HepG2 (cell line): ENCODE measurements around the gene GPLD1. TPM values are rescaled to one million over a fixed set of nuclear protein-coding genes. Genes with fewer than 3 reads are reported as not detected.

Experiments
- EP300 ChIP-seq, 3 experiments: sonication (generic) in 1 of 3; formaldehyde crosslinking in 1 of 3; IDR thresholded peaks; 2 replicates each; pipeline versions ENCODE4 v1.5.1 to v1.6.1; 2011 to 2020; ENCODE audit warnings: low read depth in 2 of 3, low read length in 2 of 3, borderline replicate concordance in 1 of 3, improper control_type of control experiment in 1 of 3, mild to moderate bottlenecking in 1 of 3, missing genetic modification reagents in 1 of 3, moderate library complexity in 1 of 3
- FOSL2 ChIP-seq: sonication (generic); formaldehyde crosslinking; IDR thresholded peaks from 2 replicates; pipeline ENCODE4 v1.4.0; 2020; ENCODE audit warnings: missing genetic modification reagents
- FOXP1 ChIP-seq, 2 experiments: fragments of 450-650 bp in 1 of 2; IDR thresholded peaks; 2 replicates each; pipeline ENCODE4 v1.6.1; 2017 to 2018; ENCODE audit warnings: antibody characterized with exemption in 1 of 2
- ISL2 ChIP-seq: sonication (generic); formaldehyde crosslinking; IDR thresholded peaks from 2 replicates; pipeline ENCODE4 v1.5.0; 2020; ENCODE audit warnings: missing genetic modification reagents
- KDM6A ChIP-seq: IDR thresholded peaks from 2 replicates; pipeline ENCODE4 v1.6.1; 2016; ENCODE audit warnings: low read depth
- MIXL1 ChIP-seq: IDR thresholded peaks from 2 replicates; pipeline ENCODE4 v1.6.1; 2016
- NCOA1 ChIP-seq: sonication (generic); formaldehyde crosslinking; IDR thresholded peaks from 2 replicates; pipeline ENCODE4 v1.9.0; 2021; ENCODE audit warnings: missing genetic modification reagents
- NR2C2 ChIP-seq: sonication (generic); formaldehyde crosslinking; IDR thresholded peaks from 2 replicates; pipeline ENCODE4 v1.4.0; 2020; ENCODE audit warnings: missing genetic modification reagents, mild to moderate bottlenecking, moderate library complexity, borderline replicate concordance
- SAP130 ChIP-seq: IDR thresholded peaks from 2 replicates; pipeline ENCODE4 v1.6.1; 2016; ENCODE audit warnings: low read depth
- SIN3B ChIP-seq: fragments of 150-350 bp; IDR thresholded peaks from 2 replicates; pipeline ENCODE4 v1.6.1; 2014; ENCODE audit warnings: low read length
- TGIF2 ChIP-seq: IDR thresholded peaks from 2 replicates; pipeline ENCODE4 v1.6.1; 2016; ENCODE audit warnings: control low read depth, missing compliant biosample characterization
- U2AF2 ChIP-seq: fragments of 200-400 bp; formaldehyde crosslinking; IDR thresholded peaks from 2 replicates; pipeline ENCODE4 v1.6.1; 2017; ENCODE audit warnings: low read depth, mild to moderate bottlenecking, low read length
- ZNF331 ChIP-seq: sonication (generic); formaldehyde crosslinking; IDR thresholded peaks from 2 replicates; pipeline ENCODE4 v1.4.0; 2020; ENCODE audit warnings: missing genetic modification reagents
- ZNF496 ChIP-seq: sonication (generic); formaldehyde crosslinking; IDR thresholded peaks from 2 replicates; pipeline ENCODE4 v1.8.1; 2023; ENCODE audit warnings: mild to moderate bottlenecking, moderate library complexity, missing genetic modification reagents; ENCODE audit not compliant: insufficient replicate concordance
- ZNF589 ChIP-seq: sonication (generic); formaldehyde crosslinking; conservative IDR thresholded peaks from 2 replicates; pipeline ENCODE4 v1.8.0; 2022; ENCODE audit warnings: mild to moderate bottlenecking, moderate library complexity, missing genetic modification reagents
- ZNF607 ChIP-seq: sonication (generic); formaldehyde crosslinking; IDR thresholded peaks from 2 replicates; pipeline ENCODE4 v1.5.1; 2020; ENCODE audit warnings: missing genetic modification reagents, mild to moderate bottlenecking, borderline replicate concordance
- ZNF644 ChIP-seq: IDR thresholded peaks from 2 replicates; pipeline ENCODE4 v1.6.1; 2016; ENCODE audit warnings: low read depth
- polyA plus RNA-seq, 8 experiments: library from polyadenylated mRNA; depleted of rRNA in 3 of 8; stranded (reverse) in 7 of 8; unstranded in 1 of 8; fragments of >200 nt; fragmentation: Illumina TruSeq in 4 of 8; extraction: Trizol in 4 of 8; gene quantifications; 2 replicates each; pipeline versions ENCODE4 v1.2.1 to v1.2.3, GENCODE V29; 2011 to 2016; ENCODE audit warnings: low read depth in 4 of 8, missing spikeins in 1 of 8, mixed read lengths in 1 of 8; ENCODE audit not compliant: insufficient read depth in 1 of 8
- total RNA-seq, 5 experiments: library from RNA; depleted of rRNA; stranded (reverse); fragments of >200 nt; fragmentation: Illumina TruSeq; extraction: Trizol; gene quantifications; 2 replicates each; pipeline ENCODE4 v1.2.3, GENCODE V29; 2016; ENCODE audit warnings: low read depth in 1 of 5
- TF ChIP-seq, protein P1 (sequence below): sonication (generic); formaldehyde crosslinking; IDR thresholded peaks from 2 replicates; pipeline ENCODE4 v1.4.0; 2020; ENCODE audit warnings: missing genetic modification reagents, borderline replicate concordance
- TF ChIP-seq, protein P2 (sequence below): sonication (generic); formaldehyde crosslinking; IDR thresholded peaks from 2 replicates; pipeline ENCODE4 v1.5.0; 2020; ENCODE audit warnings: mild to moderate bottlenecking, missing genetic modification reagents, borderline replicate concordance
- TF ChIP-seq, protein P3 (sequence below): sonication (generic); formaldehyde crosslinking; IDR thresholded peaks from 2 replicates; pipeline ENCODE4 v1.9.0; 2022; ENCODE audit warnings: missing genetic modification reagents, mild to moderate bottlenecking, borderline replicate concordance

The GPLD1 gene
- total and polyA plus RNA-seq, 2 of the 13 experiments (the other 11 are each of a cell fraction or from before 2014, with no cell fraction given): 6.2 to 7.6 TPM

DNA sequence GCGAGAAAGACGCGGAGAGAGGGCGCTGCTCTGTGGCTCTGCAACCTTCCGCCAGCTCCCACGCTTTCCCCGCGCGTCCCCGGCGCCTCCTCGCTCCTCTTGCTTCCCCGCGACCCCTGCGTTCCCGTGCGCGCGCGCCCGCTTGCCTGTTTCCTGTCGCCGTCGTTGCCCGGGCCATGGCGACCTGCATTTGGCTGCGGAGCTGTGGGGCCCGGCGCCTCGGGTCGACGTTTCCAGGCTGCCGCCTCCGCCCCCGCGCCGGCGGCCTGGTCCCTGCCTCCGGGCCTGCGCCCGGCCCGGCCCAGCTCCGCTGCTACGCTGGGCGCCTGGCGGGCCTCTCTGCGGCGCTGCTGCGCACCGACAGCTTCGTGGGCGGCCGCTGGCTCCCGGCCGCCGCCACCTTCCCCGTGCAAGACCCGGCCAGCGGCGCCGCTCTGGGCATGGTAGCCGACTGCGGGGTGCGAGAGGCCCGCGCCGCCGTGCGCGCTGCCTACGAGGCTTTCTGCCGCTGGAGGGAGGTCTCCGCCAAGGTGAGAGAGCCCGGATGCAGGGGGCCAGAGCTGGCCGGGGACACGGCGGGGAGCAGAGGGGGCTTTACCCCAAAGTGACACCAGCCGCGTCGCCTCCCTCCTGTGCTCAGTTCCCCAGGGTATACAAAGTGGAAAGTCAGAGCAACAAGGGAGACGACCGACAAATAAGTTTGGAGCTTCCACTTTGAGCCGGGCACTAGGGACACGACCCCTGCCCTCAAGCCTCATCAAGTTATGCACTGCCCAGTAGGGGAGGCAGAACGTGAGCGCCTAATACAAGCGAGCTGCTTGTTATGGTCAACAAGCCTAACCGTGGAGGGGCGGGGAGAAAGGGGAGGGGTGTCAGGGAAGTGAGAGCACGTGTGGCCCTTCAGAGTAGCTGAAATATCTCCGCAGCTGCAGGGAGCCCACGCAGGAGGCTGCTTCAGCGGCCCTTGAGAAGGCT, 5.7 kb upstream of the GPLD1 start, which contains the start of gene ALDH5A1 (continued):
- TF ChIP-seq SIN3B (no peak), ZNF644 (no peak), U2AF2 (no peak), ZNF331 (CRISPR knock-in tag) (0 out of 2 replicates have a peak, but pooled peaks have one; percentile 12), ZNF607 (CRISPR knock-in tag) (no peak), KDM6A (CRISPR knock-in tag) (no peak), EP300 (IDR thresholded peaks at IDR 0.05; ENCODE audit: low read depth in 2 of 2, low read length in 2 of 2) (no peak), EP300 (CRISPR knock-in tag; IDR thresholded peaks at IDR 0.05; ENCODE audit: borderline replicate concordance) (no peak), TGIF2 (CRISPR knock-in tag) (peak; percentile 63; the same call in 1 of the 2 replicates), NR2C2 (CRISPR knock-in tag) (peak; percentile 78), ZNF496 (CRISPR knock-in tag) (no peak), SAP130 (peak; percentile 62; the same call in 1 of the 2 replicates), NCOA1 (CRISPR knock-in tag) (peak; percentile 89; the same call in 1 of the 2 replicates), ISL2 (CRISPR knock-in tag) (peak; percentile 69), ZNF589 (CRISPR knock-in tag) (no peak), MIXL1 (no peak), FOSL2 (CRISPR knock-in tag) (0 out of 2 replicates have a peak, but pooled peaks have one; percentile 4), FOXP1 (IDR thresholded peaks at IDR 0.05) (no peak), FOXP1 (CRISPR knock-in tag; IDR thresholded peaks at IDR 0.05) (0 out of 2 replicates have a peak, but pooled peaks have one; percentile 13)
- TF ChIP-seq, protein P1, sequence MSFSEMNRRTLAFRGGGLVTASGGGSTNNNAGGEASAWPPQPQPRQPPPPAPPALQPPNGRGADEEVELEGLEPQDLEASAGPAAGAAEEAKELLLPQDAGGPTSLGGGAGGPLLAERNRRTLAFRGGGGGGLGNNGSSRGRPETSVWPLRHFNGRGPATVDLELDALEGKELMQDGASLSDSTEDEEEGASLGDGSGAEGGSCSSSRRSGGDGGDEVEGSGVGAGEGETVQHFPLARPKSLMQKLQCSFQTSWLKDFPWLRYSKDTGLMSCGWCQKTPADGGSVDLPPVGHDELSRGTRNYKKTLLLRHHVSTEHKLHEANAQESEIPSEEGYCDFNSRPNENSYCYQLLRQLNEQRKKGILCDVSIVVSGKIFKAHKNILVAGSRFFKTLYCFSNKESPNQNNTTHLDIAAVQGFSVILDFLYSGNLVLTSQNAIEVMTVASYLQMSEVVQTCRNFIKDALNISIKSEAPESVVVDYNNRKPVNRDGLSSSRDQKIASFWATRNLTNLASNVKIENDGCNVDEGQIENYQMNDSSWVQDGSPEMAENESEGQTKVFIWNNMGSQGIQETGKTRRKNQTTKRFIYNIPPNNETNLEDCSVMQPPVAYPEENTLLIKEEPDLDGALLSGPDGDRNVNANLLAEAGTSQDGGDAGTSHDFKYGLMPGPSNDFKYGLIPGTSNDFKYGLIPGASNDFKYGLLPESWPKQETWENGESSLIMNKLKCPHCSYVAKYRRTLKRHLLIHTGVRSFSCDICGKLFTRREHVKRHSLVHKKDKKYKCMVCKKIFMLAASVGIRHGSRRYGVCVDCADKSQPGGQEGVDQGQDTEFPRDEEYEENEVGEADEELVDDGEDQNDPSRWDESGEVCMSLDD (CRISPR knock-in tag): peak; percentile 93
- TF ChIP-seq, protein P2, sequence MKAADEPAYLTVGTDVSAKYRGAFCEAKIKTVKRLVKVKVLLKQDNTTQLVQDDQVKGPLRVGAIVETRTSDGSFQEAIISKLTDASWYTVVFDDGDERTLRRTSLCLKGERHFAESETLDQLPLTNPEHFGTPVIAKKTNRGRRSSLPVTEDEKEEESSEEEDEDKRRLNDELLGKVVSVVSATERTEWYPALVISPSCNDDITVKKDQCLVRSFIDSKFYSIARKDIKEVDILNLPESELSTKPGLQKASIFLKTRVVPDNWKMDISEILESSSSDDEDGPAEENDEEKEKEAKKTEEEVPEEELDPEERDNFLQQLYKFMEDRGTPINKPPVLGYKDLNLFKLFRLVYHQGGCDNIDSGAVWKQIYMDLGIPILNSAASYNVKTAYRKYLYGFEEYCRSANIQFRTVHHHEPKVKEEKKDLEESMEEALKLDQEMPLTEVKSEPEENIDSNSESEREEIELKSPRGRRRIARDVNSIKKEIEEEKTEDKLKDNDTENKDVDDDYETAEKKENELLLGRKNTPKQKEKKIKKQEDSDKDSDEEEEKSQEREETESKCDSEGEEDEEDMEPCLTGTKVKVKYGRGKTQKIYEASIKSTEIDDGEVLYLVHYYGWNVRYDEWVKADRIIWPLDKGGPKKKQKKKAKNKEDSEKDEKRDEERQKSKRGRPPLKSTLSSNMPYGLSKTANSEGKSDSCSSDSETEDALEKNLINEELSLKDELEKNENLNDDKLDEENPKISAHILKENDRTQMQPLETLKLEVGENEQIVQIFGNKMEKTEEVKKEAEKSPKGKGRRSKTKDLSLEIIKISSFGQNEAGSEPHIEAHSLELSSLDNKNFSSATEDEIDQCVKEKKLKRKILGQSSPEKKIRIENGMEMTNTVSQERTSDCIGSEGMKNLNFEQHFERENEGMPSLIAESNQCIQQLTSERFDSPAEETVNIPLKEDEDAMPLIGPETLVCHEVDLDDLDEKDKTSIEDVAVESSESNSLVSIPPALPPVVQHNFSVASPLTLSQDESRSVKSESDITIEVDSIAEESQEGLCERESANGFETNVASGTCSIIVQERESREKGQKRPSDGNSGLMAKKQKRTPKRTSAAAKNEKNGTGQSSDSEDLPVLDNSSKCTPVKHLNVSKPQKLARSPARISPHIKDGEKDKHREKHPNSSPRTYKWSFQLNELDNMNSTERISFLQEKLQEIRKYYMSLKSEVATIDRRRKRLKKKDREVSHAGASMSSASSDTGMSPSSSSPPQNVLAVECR (CRISPR knock-in tag): peak; percentile 75
- TF ChIP-seq, protein P3, sequence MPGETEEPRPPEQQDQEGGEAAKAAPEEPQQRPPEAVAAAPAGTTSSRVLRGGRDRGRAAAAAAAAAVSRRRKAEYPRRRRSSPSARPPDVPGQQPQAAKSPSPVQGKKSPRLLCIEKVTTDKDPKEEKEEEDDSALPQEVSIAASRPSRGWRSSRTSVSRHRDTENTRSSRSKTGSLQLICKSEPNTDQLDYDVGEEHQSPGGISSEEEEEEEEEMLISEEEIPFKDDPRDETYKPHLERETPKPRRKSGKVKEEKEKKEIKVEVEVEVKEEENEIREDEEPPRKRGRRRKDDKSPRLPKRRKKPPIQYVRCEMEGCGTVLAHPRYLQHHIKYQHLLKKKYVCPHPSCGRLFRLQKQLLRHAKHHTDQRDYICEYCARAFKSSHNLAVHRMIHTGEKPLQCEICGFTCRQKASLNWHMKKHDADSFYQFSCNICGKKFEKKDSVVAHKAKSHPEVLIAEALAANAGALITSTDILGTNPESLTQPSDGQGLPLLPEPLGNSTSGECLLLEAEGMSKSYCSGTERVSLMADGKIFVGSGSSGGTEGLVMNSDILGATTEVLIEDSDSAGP: peak; percentile 82
